ENCODE data around the gene ACADS. TPM values are rescaled to one million over a fixed set of nuclear protein-coding genes. Genes with fewer than 3 reads are reported as not detected.
A peak's percentile ranks its signal among the peaks of the same experiment; 100 is the strongest.

The ACADS gene
- total and polyA plus RNA-seq, 9 of the 15 experiments (the other 6 are each of a cell fraction or from before 2014, with no cell fraction given): 0.06 to 20.3 (median 8.8) TPM

- TF ChIP-seq THAP12 (CRISPR knock-in tag; IDR thresholded peaks at IDR 0.05) (no peak), NR2C2 (CRISPR knock-in tag; IDR thresholded peaks at IDR 0.05) (no peak), NR2C2 (tag; IDR thresholded peaks at IDR 0.05) (peak; percentile 73), JUN (IDR thresholded peaks at IDR 0.05; ENCODE audit: borderline replicate concordance, low read depth, low read length) (no peak), JUN (CRISPR knock-in tag; IDR thresholded peaks at IDR 0.05; ENCODE audit: borderline replicate concordance) (no peak), ZNF57 (CRISPR knock-in tag; IDR thresholded peaks at IDR 0.05) (no peak), ZNF398 (CRISPR knock-in tag; IDR thresholded peaks at IDR 0.05) (no peak), ZBTB17 (CRISPR knock-in tag; IDR thresholded peaks at IDR 0.05) (0 out of 2 replicates have a peak, but pooled peaks have one; percentile 41), U2AF1 (optimal IDR thresholded peaks at IDR 0.05; ENCODE audit: low read depth, low read length) (no peak), ESRRA (IDR thresholded peaks at IDR 0.05; ENCODE audit: borderline replicate concordance, low read depth) (0 out of 2 replicates have a peak, but pooled peaks have one; percentile 61), ZNF175 (CRISPR knock-in tag; IDR thresholded peaks at IDR 0.05; ENCODE audit: low read depth) (no peak), ZNF583 (CRISPR knock-in tag; IDR thresholded peaks at IDR 0.05) (0 out of 2 replicates have a peak, but pooled peaks have one; percentile 5), PHF21A (IDR thresholded peaks at IDR 0.05; ENCODE audit: borderline replicate concordance, low read depth) (no peak), MCM5 (IDR thresholded peaks at IDR 0.05; ENCODE audit: low read depth) (no peak), PHTF2 (CRISPR knock-in tag; IDR thresholded peaks at IDR 0.05) (no peak), ZNF41 (CRISPR knock-in tag; conservative IDR thresholded peaks at IDR 0.05) (0 out of 2 replicates have a peak, but pooled peaks have one; percentile 17)
- TF ChIP-seq, protein P1, sequence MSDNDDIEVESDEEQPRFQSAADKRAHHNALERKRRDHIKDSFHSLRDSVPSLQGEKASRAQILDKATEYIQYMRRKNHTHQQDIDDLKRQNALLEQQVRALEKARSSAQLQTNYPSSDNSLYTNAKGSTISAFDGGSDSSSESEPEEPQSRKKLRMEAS (CRISPR knock-in tag; IDR thresholded peaks at IDR 0.05): peak; percentile 51; the same call in 1 of the 2 replicates
- TF ChIP-seq, protein P2, sequence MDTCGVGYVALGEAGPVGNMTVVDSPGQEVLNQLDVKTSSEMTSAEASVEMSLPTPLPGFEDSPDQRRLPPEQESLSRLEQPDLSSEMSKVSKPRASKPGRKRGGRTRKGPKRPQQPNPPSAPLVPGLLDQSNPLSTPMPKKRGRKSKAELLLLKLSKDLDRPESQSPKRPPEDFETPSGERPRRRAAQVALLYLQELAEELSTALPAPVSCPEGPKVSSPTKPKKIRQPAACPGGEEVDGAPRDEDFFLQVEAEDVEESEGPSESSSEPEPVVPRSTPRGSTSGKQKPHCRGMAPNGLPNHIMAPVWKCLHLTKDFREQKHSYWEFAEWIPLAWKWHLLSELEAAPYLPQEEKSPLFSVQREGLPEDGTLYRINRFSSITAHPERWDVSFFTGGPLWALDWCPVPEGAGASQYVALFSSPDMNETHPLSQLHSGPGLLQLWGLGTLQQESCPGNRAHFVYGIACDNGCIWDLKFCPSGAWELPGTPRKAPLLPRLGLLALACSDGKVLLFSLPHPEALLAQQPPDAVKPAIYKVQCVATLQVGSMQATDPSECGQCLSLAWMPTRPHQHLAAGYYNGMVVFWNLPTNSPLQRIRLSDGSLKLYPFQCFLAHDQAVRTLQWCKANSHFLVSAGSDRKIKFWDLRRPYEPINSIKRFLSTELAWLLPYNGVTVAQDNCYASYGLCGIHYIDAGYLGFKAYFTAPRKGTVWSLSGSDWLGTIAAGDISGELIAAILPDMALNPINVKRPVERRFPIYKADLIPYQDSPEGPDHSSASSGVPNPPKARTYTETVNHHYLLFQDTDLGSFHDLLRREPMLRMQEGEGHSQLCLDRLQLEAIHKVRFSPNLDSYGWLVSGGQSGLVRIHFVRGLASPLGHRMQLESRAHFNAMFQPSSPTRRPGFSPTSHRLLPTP (IDR thresholded peaks at IDR 0.05; ENCODE audit: borderline replicate concordance, extremely low read depth, insufficient read length): no peak
Measured at GRCh38 chr12:120725659-120726509, at the start of gene ACADS (continued).

Measured in K562 (cell line).